Prostate gland (tissue), 2 donors: ENCODE data around the gene ABHD18.
"Not testable (repeated sequence)": the region's sequence is repeated elsewhere in the genome, so short reads cannot be mapped to it uniquely, and the experiment has no call there.

Source experiments
- POLR2A ChIP-seq: fragments of 450-650 bp; IDR thresholded peaks from one replicate; pipeline ENCODE4 v1.6.1; 2016; ENCODE audit warnings: antibody characterized with exemption, mild to moderate bottlenecking
- POLR2AphosphoS5 ChIP-seq: sonication (generic); formaldehyde crosslinking; IDR thresholded peaks from one replicate; pipeline ENCODE4 v1.6.1; 2017; ENCODE audit warnings: antibody characterized with exemption
- TF ChIP-seq, protein P1 (sequence below), 4 experiments: fragments of 200-600 bp in 2 of 4; fragments of 450-650 bp in 2 of 4; sonication (generic) in 2 of 4; IDR thresholded peaks; 1 replicate in 3 of 4; 2 replicates in 1 of 4; pipeline ENCODE4 v1.5.1; 2016 to 2019; ENCODE audit warnings: antibody characterized with exemption in 4 of 4, mild to moderate bottlenecking in 2 of 4, moderate library complexity in 2 of 4

DNA sequence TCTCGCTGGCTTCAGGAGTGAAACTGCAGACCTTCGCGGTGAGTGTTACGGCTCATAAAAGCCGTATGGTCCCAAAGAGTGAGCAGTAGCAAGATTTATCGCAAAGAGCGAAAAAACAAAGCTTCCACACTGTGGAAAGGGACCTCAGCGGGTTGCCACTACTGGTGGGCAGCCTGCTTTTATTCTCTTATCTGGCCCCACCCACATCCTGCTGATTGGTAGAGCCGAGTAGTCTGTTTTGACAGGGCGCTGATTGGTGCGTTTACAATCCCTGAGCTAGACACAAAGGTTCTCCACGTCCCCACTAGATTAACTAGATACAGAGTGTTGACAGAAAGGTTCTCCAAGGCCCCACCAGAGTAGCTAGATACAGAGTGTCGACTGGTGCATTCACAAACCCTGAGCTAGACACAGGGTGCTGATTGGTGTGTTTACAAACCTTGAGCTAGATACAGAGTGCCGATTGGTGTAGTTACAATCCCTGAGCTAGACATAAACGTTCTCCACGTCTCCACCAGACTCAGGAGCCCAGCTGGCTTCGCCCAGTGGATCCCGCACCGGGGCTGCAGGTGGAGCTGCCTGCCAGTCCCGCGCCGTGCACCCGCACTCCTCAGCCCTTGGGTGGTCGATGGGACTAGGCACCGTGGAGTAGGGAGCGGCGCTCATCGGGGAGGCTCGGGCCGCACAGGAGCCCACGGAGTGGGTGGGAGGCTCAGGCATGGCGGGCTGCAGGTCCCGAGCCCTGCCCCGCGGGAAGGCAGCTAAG lies 1.4 kb upstream of the ABHD18 start:
- TF ChIP-seq, protein P1, sequence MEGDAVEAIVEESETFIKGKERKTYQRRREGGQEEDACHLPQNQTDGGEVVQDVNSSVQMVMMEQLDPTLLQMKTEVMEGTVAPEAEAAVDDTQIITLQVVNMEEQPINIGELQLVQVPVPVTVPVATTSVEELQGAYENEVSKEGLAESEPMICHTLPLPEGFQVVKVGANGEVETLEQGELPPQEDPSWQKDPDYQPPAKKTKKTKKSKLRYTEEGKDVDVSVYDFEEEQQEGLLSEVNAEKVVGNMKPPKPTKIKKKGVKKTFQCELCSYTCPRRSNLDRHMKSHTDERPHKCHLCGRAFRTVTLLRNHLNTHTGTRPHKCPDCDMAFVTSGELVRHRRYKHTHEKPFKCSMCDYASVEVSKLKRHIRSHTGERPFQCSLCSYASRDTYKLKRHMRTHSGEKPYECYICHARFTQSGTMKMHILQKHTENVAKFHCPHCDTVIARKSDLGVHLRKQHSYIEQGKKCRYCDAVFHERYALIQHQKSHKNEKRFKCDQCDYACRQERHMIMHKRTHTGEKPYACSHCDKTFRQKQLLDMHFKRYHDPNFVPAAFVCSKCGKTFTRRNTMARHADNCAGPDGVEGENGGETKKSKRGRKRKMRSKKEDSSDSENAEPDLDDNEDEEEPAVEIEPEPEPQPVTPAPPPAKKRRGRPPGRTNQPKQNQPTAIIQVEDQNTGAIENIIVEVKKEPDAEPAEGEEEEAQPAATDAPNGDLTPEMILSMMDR (IDR thresholded peaks at IDR 0.05): not testable (repeated sequence)
- not testable (repeated sequence) for TF ChIP-seq POLR2A, POLR2AphosphoS5
